WTC11 (cell line): Measurements from ENCODE around the gene TXNIP. TPM values are rescaled to one million over a fixed set of nuclear protein-coding genes. Genes with fewer than 3 reads are reported as not detected.

Experiments used
- ATAC-seq: fragments of 200-7000 bp; cut with Tn5 transposase; 2 replicates; pipeline ENCODE4 v1.10.0; 2021; ENCODE audit warnings: mild to moderate bottlenecking, moderate library complexity
- CTCF ChIA-PET: fragments of 300-600 bp; sonication (Branson Sonifier 250); formaldehyde crosslinking; loops from one replicate; lab custom pipeline; 2021; ENCODE audit warnings: antibody characterized with exemption; lab: Charles Lee
- POLR2A ChIA-PET: fragments of 350-600 bp; sonication (Branson Sonifier 250); formaldehyde crosslinking; loops from one replicate; lab custom pipeline; 2021; ENCODE audit warnings: antibody characterized with exemption; lab: Charles Lee
- DNase-seq: peaks from one replicate; pipeline ENCODE4 v3.0.0; 2021; ENCODE audit warnings: low spot score
- H3K27ac Mint-ChIP-seq: 2 replicates; pipeline ENCODE4 v1.8.0; 2021; ENCODE audit warnings: mixed read lengths
- H3K27me3 Mint-ChIP-seq: 2 replicates; pipeline ENCODE4 v1.8.0; 2021; ENCODE audit warnings: low read depth, mild to moderate bottlenecking, moderate library complexity, mixed read lengths
- H3K36me3 Mint-ChIP-seq: 2 replicates; pipeline ENCODE4 v1.8.0; 2021; ENCODE audit warnings: mixed read lengths
- H3K4me1 Mint-ChIP-seq: 2 replicates; pipeline ENCODE4 v1.8.0; 2022; ENCODE audit warnings: mixed read lengths
- H3K4me3 Mint-ChIP-seq: 2 replicates; pipeline ENCODE4 v1.8.0; 2021; ENCODE audit warnings: mild to moderate bottlenecking, moderate library complexity, mixed read lengths
- H3K9me3 Mint-ChIP-seq: 2 replicates; pipeline ENCODE4 v1.8.0; 2021; ENCODE audit warnings: mixed read lengths
- AR ChIP-seq: fragments of 250-450 bp; sonication (Bioruptor Pico); IDR thresholded peaks from 2 replicates; pipeline ENCODE4 v1.9.0; 2021; ENCODE audit warnings: mild to moderate bottlenecking
- ATF3 ChIP-seq: sonication (generic); formaldehyde crosslinking; conservative IDR thresholded peaks from 2 replicates; pipeline ENCODE4 v1.8.1; 2022; ENCODE audit warnings: mild to moderate bottlenecking, missing genetic modification reagents
- ATF6 ChIP-seq: sonication (generic); formaldehyde crosslinking; IDR thresholded peaks from 2 replicates; pipeline ENCODE4 v1.8.1; 2023; ENCODE audit warnings: mild to moderate bottlenecking, missing genetic modification reagents
- CDX4 ChIP-seq: fragments of 250-450 bp; sonication (Bioruptor Pico); IDR thresholded peaks from 2 replicates; pipeline ENCODE4 v1.9.0; 2021; ENCODE audit warnings: moderate library complexity, mild to moderate bottlenecking, inconsistent platforms, borderline replicate concordance
- CREB1 ChIP-seq: sonication (generic); formaldehyde crosslinking; IDR thresholded peaks from 2 replicates; pipeline ENCODE4 v1.8.0; 2023; ENCODE audit warnings: mild to moderate bottlenecking, missing genetic modification reagents
- ETV6 ChIP-seq: sonication (generic); formaldehyde crosslinking; IDR thresholded peaks from 2 replicates; pipeline ENCODE4 v1.8.1; 2022; ENCODE audit warnings: mild to moderate bottlenecking, missing genetic modification reagents
- FOXP1 ChIP-seq: sonication (generic); formaldehyde crosslinking; IDR thresholded peaks from 2 replicates; pipeline ENCODE4 v1.8.0; 2022; ENCODE audit warnings: missing genetic modification reagents, mild to moderate bottlenecking, moderate library complexity, borderline replicate concordance
- FOXP4 ChIP-seq: sonication (generic); formaldehyde crosslinking; IDR thresholded peaks from 2 replicates; pipeline ENCODE4 v1.8.0; 2022; ENCODE audit warnings: mild to moderate bottlenecking, missing genetic modification reagents
- IRF1 ChIP-seq: sonication (generic); formaldehyde crosslinking; IDR thresholded peaks from 2 replicates; pipeline ENCODE4 v1.8.0; 2023; ENCODE audit warnings: missing genetic modification reagents
- IRF2 ChIP-seq: sonication (generic); formaldehyde crosslinking; IDR thresholded peaks from 2 replicates; pipeline ENCODE4 v1.8.0; 2022; ENCODE audit warnings: low read depth, missing genetic modification reagents, borderline replicate concordance
- MXD4 ChIP-seq: fragments of 250-450 bp; sonication (Bioruptor Pico); IDR thresholded peaks from 2 replicates; pipeline ENCODE4 v1.8.0; 2021; ENCODE audit warnings: mild to moderate bottlenecking, moderate library complexity, borderline replicate concordance
- NFATC4 ChIP-seq: fragments of 250-450 bp; sonication (Bioruptor Pico); IDR thresholded peaks from 2 replicates; pipeline ENCODE4 v1.9.0; 2021; ENCODE audit warnings: mild to moderate bottlenecking
- SMAD4 ChIP-seq: sonication (generic); formaldehyde crosslinking; IDR thresholded peaks from 2 replicates; pipeline ENCODE4 v1.8.0; 2022; ENCODE audit warnings: mild to moderate bottlenecking, missing genetic modification reagents
- TCF7 ChIP-seq: sonication (generic); formaldehyde crosslinking; IDR thresholded peaks from 2 replicates; pipeline ENCODE4 v1.8.0; 2022; ENCODE audit warnings: mild to moderate bottlenecking, low read depth, missing genetic modification reagents, moderate library complexity
- TEAD1 ChIP-seq: sonication (generic); formaldehyde crosslinking; IDR thresholded peaks from 2 replicates; pipeline ENCODE4 v1.8.0; 2022; ENCODE audit warnings: mild to moderate bottlenecking, missing genetic modification reagents
- TEAD4 ChIP-seq: sonication (generic); formaldehyde crosslinking; IDR thresholded peaks from 2 replicates; pipeline ENCODE4 v1.8.0; 2022; ENCODE audit warnings: mild to moderate bottlenecking, missing genetic modification reagents
- ZBTB21 ChIP-seq: sonication (generic); formaldehyde crosslinking; IDR thresholded peaks from 2 replicates; pipeline ENCODE4 v1.8.1; 2023; ENCODE audit warnings: mild to moderate bottlenecking, missing genetic modification reagents, borderline replicate concordance
- ZNF281 ChIP-seq: sonication (generic); formaldehyde crosslinking; IDR thresholded peaks from 2 replicates; pipeline ENCODE4 v1.8.0; 2023; ENCODE audit warnings: mild to moderate bottlenecking, missing genetic modification reagents
- ZNF396 ChIP-seq: fragments of 250-450 bp; sonication (Bioruptor Pico); IDR thresholded peaks from 2 replicates; pipeline ENCODE4 v1.8.0; 2021; ENCODE audit warnings: mild to moderate bottlenecking, moderate library complexity, borderline replicate concordance
- ZNF416 ChIP-seq: fragments of 250-450 bp; sonication (Bioruptor Pico); IDR thresholded peaks from 2 replicates; pipeline ENCODE4 v1.9.0; 2021; ENCODE audit warnings: mild to moderate bottlenecking, inconsistent platforms
- ZNF423 ChIP-seq: fragments of 250-450 bp; sonication (Bioruptor Pico); IDR thresholded peaks from 2 replicates; pipeline ENCODE4 v2.1.2; 2022; ENCODE audit warnings: mild to moderate bottlenecking, moderate library complexity
- total RNA-seq: library from RNA; stranded (reverse); gene quantifications from 3 replicates; pipeline ENCODE4 v1.2.3, GENCODE V29; 2021

TXNIP gene
- total RNA-seq, 1 experiment from 2014 or later: 56.7 TPM

GRCh38 chr1:145977016-145977415, 19.4 kb downstream of the TXNIP start (continued):
- TF ChIP-seq AR (CRISPR knock-in tag) (no peak), IRF2 (CRISPR knock-in tag) (no peak), ZNF396 (CRISPR knock-in tag) (no peak), ETV6 (CRISPR knock-in tag) (no peak), ZNF423 (no peak), NFATC4 (CRISPR knock-in tag) (no peak), SMAD4 (CRISPR knock-in tag) (no peak), FOXP1 (no peak)

GRCh38 chr1:145975216-145975615, 21.2 kb downstream of the TXNIP start:
- ChIA-PET POLR2A (no interaction called here), CTCF (no interaction called here)
- TF ChIP-seq ZNF396 (CRISPR knock-in tag) (no peak), TCF7 (CRISPR knock-in tag) (no peak), ZBTB21 (CRISPR knock-in tag) (no peak), FOXP4 (CRISPR knock-in tag) (no peak), MXD4 (CRISPR knock-in tag) (no peak), ZNF416 (CRISPR knock-in tag) (no peak), IRF1 (CRISPR knock-in tag) (no peak), TEAD1 (CRISPR knock-in tag) (no peak), TEAD4 (CRISPR knock-in tag) (no peak), CREB1 (CRISPR knock-in tag) (no peak), ATF6 (CRISPR knock-in tag) (no peak), ZNF281 (CRISPR knock-in tag) (no peak), ATF3 (no peak), CDX4 (CRISPR knock-in tag) (no peak)
- Mint-ChIP-seq H3K27ac (no peak overlapping the region; the same call in 1 of the 2 replicates), H3K9me3 (no peaks in the 10 kb centered on the region), H3K27me3 (no peaks in the 10 kb centered on the region), H3K36me3 (no peaks in the 10 kb centered on the region), H3K4me1 (peaks cover 2% of the 10 kb centered on the region; the same call in 1 of the 2 replicates), H3K4me3 (no peak overlapping the region)
- no peak for DNase-seq
- no peak for ATAC-seq
